GM18505 (cell line): Measurements from ENCODE around the gene VEGFB.

Source experiments
- ATAC-seq: cut with Tn5 transposase; IDR thresholded peaks from one replicate; pipeline ENCODE4 v1.9.1; 2021; ENCODE audit not compliant: unreplicated experiment
- POLR2A ChIP-seq: IDR thresholded peaks from 4 replicates; pipeline ENCODE4 v1.6.1; 2011; ENCODE audit warnings: borderline replicate concordance; ENCODE audit not compliant: insufficient read depth, insufficient read length; ENCODE audit errors: extremely low read depth

The VEGFB gene

DNA sequence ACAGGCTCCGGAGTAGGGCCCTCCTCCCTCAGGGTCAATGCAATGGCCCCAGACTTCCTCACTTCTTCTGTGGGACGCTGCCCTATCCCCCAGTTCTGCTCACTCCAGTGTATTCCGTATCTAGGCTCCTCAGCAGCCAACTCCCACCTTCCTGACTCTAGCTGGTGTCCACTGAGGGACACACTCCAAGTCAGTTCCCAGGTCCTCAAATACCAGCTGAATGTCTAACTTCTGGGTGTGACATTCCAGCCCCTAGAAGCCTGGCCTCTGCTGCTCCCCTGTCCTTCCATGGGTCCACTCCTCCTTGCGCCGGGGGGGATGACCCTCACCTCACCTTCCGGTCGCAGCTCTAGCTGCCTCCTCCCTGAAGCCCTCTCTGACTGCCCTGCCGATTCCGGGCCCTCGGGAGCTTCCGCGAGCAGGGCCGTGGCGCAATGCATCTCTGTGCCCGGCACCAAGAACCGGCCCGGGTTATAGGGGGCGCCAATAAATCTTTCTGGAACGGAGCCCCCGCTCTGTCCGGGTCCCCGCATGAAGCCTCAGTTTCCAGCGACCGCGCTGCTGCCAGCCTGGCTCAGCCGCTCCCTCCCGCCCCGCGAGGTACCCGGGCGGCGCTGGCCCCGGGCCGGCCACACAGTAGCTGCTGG is 34.6 kb downstream of the VEGFB start:
- ATAC-seq: peak; percentile 4
- TF ChIP-seq POLR2A: no peak

DNA sequence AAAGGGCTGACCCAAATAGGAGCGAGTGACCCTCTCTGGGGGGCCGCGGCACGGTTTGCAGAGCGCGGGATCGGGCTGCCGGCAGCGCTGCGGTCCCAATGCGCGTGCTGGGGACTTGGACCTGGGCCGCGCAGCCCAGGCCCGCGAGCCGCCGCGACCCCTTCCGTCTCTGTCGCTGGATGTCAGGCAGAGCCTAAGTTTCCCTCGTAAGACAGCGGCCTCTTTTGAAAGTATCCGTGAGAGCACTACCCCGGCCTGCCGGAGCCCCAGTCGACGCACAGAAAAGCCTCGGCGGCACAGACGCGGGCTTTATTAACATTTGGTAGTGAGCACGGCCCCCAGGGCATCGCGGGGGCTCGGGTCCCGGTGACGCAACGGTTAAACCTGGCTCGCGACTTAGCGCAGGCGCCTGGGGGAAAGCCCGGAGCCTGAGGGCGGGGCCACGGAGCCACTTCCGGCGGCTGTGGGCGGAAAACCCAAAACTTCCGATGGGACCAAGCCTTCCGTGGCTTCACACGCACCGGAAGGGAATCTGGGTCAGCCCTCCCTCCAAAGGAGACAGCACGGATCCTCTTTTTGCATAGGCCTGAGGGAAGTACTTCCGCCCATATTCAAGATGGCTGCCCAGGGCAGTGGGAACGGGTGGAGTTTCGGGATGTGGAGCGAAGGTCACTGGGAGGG is 35.3 kb downstream of the VEGFB start:
- peak; percentile 80 for TF ChIP-seq POLR2A
- peak; percentile 54 for ATAC-seq

DNA sequence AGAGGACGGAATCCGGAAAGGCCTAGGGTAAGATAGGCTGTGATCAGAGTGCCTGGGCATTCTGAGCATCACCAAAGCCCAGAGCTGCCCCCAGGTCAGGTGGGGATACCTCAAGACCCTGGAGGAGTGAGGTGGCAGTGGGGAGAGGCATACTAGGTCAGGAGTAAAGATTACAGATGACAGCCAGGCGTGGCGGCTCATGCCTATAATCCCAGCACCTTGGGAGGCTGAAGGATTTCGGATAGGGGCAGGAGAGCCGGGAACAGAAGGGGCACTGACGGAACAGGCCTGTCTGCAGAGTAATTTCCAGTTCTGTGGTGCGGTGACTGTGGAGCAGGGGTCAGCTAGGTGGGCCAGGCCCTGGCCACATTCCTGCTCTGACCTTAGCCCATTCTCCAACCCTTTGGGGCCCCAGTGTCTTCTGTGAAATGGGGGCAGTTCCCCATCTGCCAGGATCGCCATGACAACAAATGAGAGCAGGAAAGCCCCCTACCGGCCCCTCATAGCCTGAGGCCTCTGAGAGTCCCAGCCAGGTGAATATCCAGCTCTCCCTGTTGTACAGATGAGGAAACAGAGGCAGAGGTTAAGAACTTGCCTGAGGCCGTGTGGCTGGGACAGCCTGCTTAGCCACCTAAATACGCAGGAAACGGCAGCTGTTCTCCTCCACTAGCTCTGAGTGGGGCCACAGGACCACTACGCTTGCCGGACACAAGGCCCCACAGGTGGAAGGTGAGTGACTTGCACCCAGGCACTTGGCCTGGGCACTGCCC is 40.8 kb downstream of the VEGFB start:
- TF ChIP-seq POLR2A: no peak
- ATAC-seq: no peak

DNA sequence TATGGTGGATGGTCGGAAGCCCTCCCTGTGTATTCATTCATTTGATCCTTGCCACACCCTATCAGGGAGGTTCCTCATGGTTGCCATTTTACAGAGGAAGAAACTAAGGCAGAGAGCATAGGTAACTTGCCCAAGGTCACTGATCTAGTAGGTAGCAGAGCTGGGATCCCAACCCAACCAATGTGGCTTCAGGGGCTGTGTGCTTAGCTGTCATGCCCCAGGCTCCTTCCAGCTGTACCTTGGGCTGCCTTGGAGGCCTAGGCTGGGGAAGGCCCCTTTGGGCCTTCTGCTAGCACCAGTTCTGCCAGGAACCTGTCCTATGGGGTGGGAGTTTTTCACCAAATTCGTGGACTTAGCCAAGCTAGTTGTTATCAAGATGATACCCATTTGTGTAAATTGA is 41.5 kb downstream of the VEGFB start:
- ATAC-seq: no peak
- no peak for TF ChIP-seq POLR2A

DNA sequence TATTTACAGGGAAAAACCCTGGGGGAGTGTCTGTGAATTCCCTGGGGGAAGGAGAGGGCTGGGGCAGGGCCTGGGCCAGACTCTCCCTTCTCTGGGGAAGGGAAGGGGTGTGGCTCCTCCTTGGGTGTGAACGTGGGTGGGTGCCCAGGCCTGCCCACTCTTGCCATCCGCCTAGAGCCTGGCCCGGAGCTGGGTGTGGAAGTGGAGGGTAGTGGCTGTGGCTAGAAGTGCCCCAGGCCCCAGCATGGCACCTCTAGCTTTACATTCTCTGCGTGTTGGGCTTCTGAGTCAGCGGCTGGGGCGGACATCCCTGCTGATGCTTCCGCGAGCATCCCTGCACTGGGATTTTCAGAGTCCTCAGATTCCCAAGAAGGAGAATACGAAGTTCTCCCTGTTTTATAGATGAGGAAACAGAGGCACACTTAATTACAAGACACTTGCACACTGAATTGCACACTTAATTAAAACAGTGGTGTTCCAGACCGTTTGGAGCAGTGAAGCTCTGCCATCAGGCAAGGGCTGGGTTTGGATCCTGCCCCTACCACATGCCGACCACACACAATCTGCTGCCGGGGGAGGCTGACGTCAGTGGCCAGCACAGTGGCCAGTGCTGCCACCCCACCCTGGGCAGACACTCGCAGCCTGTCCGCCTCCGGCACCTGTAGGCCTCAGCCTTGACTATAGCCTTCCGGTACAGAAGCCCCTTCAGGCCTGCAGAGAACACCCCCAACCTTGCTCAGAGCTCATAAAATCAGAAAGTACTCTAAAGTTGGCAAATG is 42.5 kb downstream of the VEGFB start:
- ATAC-seq: no peak
- no peak for TF ChIP-seq POLR2A

DNA sequence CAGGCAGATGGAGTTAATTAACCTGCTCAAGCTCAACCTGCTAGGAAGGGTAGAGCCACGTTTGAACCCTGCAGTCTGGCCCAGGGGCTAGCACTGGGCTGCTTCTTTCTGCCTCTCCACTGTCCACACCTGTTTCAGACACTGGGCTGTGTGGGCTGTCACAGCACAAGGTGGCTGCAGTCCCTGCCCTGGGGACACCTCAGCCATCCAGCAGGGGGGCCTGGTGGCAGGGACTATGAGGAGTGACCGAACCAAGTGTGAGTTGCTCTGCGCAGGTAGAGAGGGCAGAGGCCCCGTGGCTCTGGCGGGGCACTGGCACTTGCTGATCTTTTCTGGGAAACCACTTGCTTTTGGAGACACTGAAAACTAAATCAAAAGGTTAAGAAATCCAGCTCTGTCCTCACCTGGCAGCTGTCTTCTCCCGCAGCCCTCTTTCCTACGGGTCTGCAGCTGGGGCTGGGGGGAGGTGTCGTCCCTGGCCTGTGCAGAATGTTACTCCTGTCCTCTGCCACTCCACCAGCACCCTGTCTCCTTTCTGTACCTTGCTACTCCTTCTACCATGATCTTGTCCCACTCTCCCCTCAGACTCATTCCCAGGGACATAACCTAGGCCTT is 44.3 kb downstream of the VEGFB start:
- ATAC-seq: no peak
- TF ChIP-seq POLR2A: no peak

DNA sequence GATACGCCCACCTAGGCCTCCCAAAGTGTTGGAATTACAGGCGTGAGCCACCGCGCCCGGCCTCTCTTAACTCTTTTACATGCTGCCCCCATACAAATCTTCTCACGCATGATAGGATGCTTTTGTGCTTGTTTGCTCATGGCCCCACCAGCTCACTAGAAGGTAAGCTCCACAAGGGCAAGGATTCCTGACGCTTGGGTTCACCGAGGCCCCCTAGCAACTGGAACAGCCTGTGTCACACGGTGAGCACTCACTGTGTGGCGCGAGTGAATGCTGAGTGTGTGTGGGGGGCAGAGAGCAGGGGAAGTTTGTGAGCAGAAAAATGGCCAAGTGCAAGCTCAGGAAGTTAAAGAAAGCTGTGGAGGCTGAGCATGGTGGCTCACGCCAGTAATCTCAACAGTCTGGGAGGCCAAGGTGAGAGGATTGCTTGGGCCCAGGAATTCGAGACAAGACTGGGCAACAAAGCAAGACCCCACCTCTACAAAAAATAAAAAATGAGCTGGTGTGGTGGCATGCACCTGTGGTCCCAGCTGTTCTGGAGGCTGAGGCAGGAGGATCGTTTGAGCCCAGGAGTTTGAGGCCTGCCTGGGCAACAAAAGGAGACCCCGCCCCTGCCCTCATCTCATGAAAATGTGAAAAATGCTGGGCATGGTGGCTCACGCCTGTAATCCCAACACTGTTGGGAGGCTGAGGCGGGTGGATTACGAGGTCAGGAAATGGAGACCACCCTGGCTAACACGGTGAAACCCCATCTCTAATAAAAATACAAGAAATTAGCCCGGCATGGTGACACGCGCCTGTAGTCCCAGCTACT is 47.8 kb downstream of the VEGFB start:
- no peak for ATAC-seq
- no peak for TF ChIP-seq POLR2A

DNA sequence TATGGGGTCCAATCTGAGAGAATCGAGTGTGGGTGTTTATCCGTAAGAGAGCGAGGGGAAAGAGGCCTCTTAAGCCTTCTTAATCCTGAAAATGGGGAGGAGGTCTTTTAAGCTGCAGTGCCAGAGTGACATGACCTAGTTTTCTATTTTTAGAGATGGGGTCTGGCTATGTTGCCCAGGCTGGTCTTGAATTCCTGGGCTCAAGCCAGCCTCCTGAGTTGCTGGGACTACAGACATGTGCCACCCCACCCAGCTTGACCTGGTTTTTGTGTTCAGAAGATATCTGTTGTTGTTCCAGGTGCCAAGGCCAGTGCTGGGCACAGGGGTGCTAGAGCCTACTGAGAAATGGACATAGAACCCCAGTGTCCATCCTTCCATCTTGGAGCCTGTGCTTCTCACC is 48.7 kb downstream of the VEGFB start:
- ATAC-seq: no peak
- TF ChIP-seq POLR2A: no peak

DNA sequence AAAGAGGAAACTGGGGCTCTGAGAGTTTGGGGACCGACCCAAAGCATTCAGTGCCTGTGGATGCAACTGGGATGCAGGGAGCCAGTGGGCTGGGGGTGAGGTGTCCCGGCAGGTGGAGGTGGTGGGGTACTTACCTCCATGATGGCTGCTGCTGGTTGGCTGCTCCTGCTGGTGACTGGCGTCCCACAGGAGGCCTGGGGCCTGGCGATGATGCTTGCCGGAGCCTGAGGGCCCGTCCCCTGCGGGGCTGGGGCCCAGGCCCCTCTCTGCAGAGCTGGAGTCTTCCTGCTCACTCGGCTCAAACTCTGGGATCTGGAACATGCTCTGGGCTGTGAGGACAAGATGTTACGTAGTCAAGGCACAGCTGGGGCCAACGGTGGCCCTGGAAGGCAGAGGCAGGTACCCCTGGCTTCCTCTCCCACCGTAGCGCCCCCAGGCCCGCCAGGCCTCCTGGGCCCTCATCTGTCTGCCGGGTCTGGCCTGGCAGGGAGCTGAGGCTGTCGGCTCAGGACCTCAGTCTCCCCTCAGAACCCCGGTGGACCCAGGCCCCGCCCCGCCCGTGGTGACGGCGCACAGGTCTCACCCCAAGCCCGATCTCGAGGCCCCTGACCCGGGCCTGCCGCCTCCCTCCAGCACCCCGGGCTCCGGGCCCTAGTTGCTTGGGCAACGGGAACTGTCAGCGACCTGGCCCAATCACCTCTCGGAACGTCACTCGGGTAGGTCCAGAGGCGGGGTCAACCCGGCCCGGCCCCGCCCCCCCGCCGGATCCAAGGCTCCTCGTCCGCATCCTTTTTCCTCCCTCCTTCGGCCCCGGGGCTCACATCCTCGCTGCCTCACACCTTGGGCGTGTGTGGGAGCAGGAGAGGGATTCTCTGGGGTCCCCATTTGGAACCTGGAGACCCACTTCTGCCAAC is 49.9 kb downstream of the VEGFB start, which contains the start of gene BAD:
TSS of gene BAD (minus strand) at position 618 of the 914 bp plus-strand sequence. CDS start at position 321, 297 bp downstream.
- peak; percentile 53 for ATAC-seq
- TF ChIP-seq POLR2A: peak; percentile 56

DNA sequence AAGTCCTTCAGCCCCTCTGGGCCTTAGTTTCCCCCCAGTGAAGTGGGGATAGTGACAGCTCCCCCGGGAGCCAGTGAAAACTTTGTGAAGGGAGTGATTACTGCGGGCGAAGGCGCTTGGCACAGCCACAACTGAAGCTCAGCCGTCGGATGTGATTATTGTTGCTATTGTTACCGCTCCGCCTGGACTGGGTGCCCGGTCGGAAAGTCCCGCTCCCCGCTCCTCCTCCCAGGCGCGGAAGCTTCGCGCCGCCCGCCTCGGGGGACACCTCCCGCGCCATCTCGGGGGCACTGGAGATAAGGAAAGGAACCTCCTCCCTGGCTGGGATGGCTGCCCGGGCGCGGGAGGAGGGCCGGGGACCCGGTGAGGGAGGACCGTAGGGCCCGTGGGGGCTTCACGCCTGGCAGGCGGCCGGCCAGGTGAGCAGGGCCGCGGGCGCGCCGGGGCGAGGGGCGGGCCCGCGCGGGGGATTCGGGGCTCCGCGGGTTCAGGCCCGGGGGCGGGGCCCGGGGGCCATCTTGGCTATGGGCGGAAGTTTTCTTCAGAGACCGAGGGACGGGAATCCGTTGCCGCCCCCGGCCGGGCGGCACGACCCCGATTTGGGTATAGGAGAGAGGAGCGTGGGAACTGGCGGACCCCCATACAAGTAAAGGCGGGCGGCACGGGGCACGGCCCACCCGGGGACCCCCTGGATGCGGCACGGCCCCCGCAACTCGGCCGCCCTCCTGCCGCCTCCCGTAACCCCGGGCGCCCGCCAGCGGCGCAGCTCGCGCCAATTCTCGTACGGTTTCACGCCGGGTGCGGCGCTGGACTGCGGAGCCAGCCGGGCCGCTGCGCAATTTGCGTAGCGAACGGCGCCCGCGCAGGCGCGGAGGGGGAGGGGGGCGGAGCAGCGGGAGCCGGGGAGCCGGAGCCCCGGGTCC is 50.8 kb downstream of the VEGFB start, which contains the start of gene GPR137:
TSS of gene GPR137 (plus strand) at position 887 of the 923 bp plus-strand sequence. CDS start 677 bp downstream, outside the sequence.
- ATAC-seq: peak; percentile 59
- TF ChIP-seq POLR2A: peak; percentile 49
